Upper lobe of left lung (tissue), 4 donors: ENCODE results near the gene KDM4B.

Source experiments
- EP300 ChIP-seq, 4 donors: sonication (generic); formaldehyde crosslinking; IDR thresholded peaks; one replicate each; pipeline ENCODE4 v1.5.1; 2017; ENCODE audit warnings: antibody characterized with exemption in 4 of 4, control low read depth in 2 of 4
- POLR2A ChIP-seq, 4 donors: fragments of 450-650 bp; IDR thresholded peaks; one replicate each; pipeline ENCODE4 v1.5.1; 2016 to 2017; ENCODE audit warnings: antibody characterized with exemption in 4 of 4, mild to moderate bottlenecking in 2 of 4
- POLR2AphosphoS5 ChIP-seq, 2 donors: sonication (generic); formaldehyde crosslinking; IDR thresholded peaks; one replicate each; pipeline ENCODE4 v1.5.1; 2017; ENCODE audit warnings: antibody characterized with exemption in 2 of 2
- TF ChIP-seq, protein P1 (sequence below), 6 experiments: fragments of 450-650 bp in 4 of 6; fragments of 200-600 bp in 2 of 6; sonication (generic) in 2 of 6; IDR thresholded peaks; one replicate each; pipeline ENCODE4 v1.5.1; 2016 to 2019; ENCODE audit warnings: antibody characterized with exemption in 6 of 6

DNA sequence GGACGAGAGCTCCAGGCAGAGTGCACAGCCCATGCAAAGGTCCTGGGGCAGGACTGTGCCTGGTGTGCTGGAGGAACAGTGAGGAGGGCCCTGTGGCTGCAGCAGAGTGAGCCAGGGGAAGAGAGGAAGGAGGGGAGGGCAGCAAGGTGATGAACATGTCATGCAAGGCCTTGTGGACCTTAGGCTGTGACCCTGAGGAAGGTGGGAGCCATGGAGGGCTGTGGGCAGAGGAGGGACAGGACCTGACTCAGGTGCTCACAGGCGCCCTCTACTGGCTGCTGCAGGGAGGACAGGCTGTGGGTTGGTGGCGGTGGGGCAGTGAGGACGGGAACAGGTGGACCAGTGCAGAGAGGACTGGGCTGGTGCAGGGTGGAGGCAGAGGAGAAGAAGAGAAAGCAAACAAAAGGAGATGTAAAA lies 201.4 kb downstream of the KDM4B start:
- TF ChIP-seq, protein P1, sequence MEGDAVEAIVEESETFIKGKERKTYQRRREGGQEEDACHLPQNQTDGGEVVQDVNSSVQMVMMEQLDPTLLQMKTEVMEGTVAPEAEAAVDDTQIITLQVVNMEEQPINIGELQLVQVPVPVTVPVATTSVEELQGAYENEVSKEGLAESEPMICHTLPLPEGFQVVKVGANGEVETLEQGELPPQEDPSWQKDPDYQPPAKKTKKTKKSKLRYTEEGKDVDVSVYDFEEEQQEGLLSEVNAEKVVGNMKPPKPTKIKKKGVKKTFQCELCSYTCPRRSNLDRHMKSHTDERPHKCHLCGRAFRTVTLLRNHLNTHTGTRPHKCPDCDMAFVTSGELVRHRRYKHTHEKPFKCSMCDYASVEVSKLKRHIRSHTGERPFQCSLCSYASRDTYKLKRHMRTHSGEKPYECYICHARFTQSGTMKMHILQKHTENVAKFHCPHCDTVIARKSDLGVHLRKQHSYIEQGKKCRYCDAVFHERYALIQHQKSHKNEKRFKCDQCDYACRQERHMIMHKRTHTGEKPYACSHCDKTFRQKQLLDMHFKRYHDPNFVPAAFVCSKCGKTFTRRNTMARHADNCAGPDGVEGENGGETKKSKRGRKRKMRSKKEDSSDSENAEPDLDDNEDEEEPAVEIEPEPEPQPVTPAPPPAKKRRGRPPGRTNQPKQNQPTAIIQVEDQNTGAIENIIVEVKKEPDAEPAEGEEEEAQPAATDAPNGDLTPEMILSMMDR (IDR thresholded peaks at IDR 0.05): peak in 5 of 6 experiments; percentile 46 to 57 (median 52)
- no peak for TF ChIP-seq POLR2AphosphoS5 (IDR thresholded peaks at IDR 0.05)
- no peak for TF ChIP-seq EP300 (IDR thresholded peaks at IDR 0.05)
- TF ChIP-seq POLR2A (IDR thresholded peaks at IDR 0.05): no peak
